Endothelial cell of umbilical vein (primary cell): Measurements from ENCODE around the gene SLC11A2.

Source experiments
- EZH2 ChIP-seq: IDR thresholded peaks from 2 replicates; pipeline ENCODE4 v1.6.1; 2012; ENCODE audit warnings: borderline replicate concordance, low read depth, mild to moderate bottlenecking, moderate library complexity, low read length, inconsistent platforms; ENCODE audit not compliant: severe bottlenecking
- FOS ChIP-seq: IDR thresholded peaks from 2 replicates; pipeline ENCODE4 v1.6.1; 2011; ENCODE audit warnings: mild to moderate bottlenecking, low read length, moderate library complexity, borderline replicate concordance; ENCODE audit not compliant: insufficient read depth
- GATA2 ChIP-seq: IDR thresholded peaks from 2 replicates; pipeline ENCODE4 v1.7.0; 2011; ENCODE audit warnings: low read depth, mild to moderate bottlenecking, moderate library complexity, mixed read lengths, low read length; ENCODE audit not compliant: insufficient read length, insufficient read depth
- JUN ChIP-seq: IDR thresholded peaks from 2 replicates; pipeline ENCODE4 v1.6.1; 2011; ENCODE audit warnings: borderline replicate concordance, low read depth; ENCODE audit not compliant: insufficient read length, insufficient read depth
- MYC ChIP-seq: IDR thresholded peaks from one replicate; pipeline ENCODE4 v1.6.1; 2011; ENCODE audit warnings: mild to moderate bottlenecking, low read depth, low read length
- POLR2A ChIP-seq: IDR thresholded peaks from 2 replicates; pipeline ENCODE4 v1.6.1; 2012; ENCODE audit warnings: low read depth, mild to moderate bottlenecking, control low read depth, low read length
- POLR2AphosphoS5 ChIP-seq: IDR thresholded peaks from 2 replicates; pipeline ENCODE4 v1.6.1; 2012; ENCODE audit warnings: low read depth, mild to moderate bottlenecking, control low read depth, low read length, moderate library complexity; ENCODE audit not compliant: insufficient read depth
- TF ChIP-seq, protein P1 (sequence below), 2 donors: IDR thresholded peaks; 1 replicate in 1 of 2; 2 replicates in 1 of 2; pipeline ENCODE4 v1.5.1; 2011; ENCODE audit warnings: low read length in 2 of 2, mild to moderate bottlenecking in 2 of 2, moderate library complexity in 2 of 2, control low read depth in 1 of 2, inconsistent platforms in 1 of 2, low read depth in 1 of 2; ENCODE audit not compliant: insufficient read depth in 1 of 2; ENCODE audit errors: extremely low read depth in 1 of 2

DNA sequence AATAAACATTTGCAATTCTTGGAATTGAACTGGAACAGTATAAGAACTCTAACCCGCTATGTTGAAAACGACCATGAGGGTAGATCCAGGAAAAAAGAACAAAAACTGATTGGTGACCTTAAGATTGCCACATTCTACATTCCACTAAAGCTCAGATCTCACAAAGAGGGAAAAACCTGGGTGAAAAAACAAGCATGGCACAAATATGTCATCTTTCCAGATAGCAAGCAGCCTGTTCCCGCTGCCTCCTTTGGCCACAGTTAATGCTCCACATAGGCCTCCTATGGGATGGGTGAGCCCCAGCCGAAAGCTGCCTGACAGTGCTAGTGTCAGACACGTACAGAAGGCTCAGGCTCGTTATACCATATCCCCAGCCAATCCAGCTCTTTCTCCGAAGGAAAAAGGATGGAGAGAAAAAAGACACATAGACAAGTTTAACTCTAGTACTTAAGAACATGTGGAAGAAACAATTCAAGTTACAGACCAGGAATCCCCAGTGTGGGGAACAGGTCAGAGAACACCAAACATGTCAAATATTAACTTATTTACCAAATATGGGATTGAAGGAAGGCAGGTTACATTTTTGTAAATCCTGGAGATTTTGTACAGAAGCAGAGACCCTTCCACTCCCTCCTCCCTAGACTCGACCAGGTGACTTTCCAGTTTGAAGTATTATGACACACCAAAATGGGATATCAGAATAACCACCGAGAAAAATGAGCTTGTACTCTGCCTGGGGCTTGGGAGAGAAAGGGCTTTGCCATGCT lies 36.6 kb upstream of the SLC11A2 start:
- TF ChIP-seq EZH2: no peak
- TF ChIP-seq, protein P1, sequence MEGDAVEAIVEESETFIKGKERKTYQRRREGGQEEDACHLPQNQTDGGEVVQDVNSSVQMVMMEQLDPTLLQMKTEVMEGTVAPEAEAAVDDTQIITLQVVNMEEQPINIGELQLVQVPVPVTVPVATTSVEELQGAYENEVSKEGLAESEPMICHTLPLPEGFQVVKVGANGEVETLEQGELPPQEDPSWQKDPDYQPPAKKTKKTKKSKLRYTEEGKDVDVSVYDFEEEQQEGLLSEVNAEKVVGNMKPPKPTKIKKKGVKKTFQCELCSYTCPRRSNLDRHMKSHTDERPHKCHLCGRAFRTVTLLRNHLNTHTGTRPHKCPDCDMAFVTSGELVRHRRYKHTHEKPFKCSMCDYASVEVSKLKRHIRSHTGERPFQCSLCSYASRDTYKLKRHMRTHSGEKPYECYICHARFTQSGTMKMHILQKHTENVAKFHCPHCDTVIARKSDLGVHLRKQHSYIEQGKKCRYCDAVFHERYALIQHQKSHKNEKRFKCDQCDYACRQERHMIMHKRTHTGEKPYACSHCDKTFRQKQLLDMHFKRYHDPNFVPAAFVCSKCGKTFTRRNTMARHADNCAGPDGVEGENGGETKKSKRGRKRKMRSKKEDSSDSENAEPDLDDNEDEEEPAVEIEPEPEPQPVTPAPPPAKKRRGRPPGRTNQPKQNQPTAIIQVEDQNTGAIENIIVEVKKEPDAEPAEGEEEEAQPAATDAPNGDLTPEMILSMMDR (IDR thresholded peaks at IDR 0.05; ENCODE audit: extremely low read depth in 1 of 2, insufficient read depth in 1 of 2, low read depth in 1 of 2, low read length in 2 of 2): no peak
- no peak for TF ChIP-seq POLR2A
- TF ChIP-seq MYC: no peak
- no peak for TF ChIP-seq JUN
- TF ChIP-seq GATA2: no peak
- TF ChIP-seq POLR2AphosphoS5: peak; percentile 22
- TF ChIP-seq FOS: no peak
